Measurements from ENCODE around the gene FRMPD2.
"Not testable (repeated sequence)": the region's sequence is repeated elsewhere in the genome, so short reads cannot be mapped to it uniquely, and the experiment has no call there.

FRMPD2 gene

GRCh38 chr10:48282829-48283228 is 8.3 kb upstream of the FRMPD2 start:
- DNase-seq (ENCODE audit: low read depth) = no peak
- no peak for TF ChIP-seq POLR2A (IDR thresholded peaks at IDR 0.05; ENCODE audit: extremely low read depth, insufficient read length)
- H3K4me3 ChIP-seq (ENCODE audit: low read depth, low read length) = no peak overlapping the region

GRCh38 chr10:48281697-48282096 is 7.2 kb upstream of the FRMPD2 start:
- not testable (repeated sequence) for DNase-seq (ENCODE audit: low read depth); H3K4me3 ChIP-seq (ENCODE audit: low read depth, low read length)

- no peak overlapping the region for H3K4me3 ChIP-seq (ENCODE audit: low read depth, low read length)
- TF ChIP-seq POLR2A (IDR thresholded peaks at IDR 0.05; ENCODE audit: extremely low read depth, insufficient read length) (no peak), CTCF (IDR thresholded peaks at IDR 0.05; ENCODE audit: low read depth, low read length) (no peak), MAX (IDR thresholded peaks at IDR 0.05; ENCODE audit: low read depth, low read length) (no peak), MYC (IDR thresholded peaks at IDR 0.05; ENCODE audit: low read depth, low read length) (no peak)
- no peak for DNase-seq (ENCODE audit: low read depth)
Measured at GRCh38 chr10:48279081-48279751, 4.7 kb upstream of the FRMPD2 start.

- DNase-seq (ENCODE audit: low read depth) = no peak
- no peak overlapping the region for H3K4me3 ChIP-seq (ENCODE audit: low read depth, low read length)
- TF ChIP-seq MYC (IDR thresholded peaks at IDR 0.05; ENCODE audit: low read depth, low read length) (no peak), POLR2A (IDR thresholded peaks at IDR 0.05; ENCODE audit: extremely low read depth, insufficient read length) (no peak), MAX (IDR thresholded peaks at IDR 0.05; ENCODE audit: low read depth, low read length) (no peak), CTCF (IDR thresholded peaks at IDR 0.05; ENCODE audit: low read depth, low read length) (no peak)
Measured at GRCh38 chr10:48277093-48277492, 2.6 kb upstream of the FRMPD2 start.

- no peak for TF ChIP-seq CTCF (IDR thresholded peaks at IDR 0.05; ENCODE audit: low read depth, low read length)
- no peak for DNase-seq (ENCODE audit: low read depth)
- H3K4me3 ChIP-seq (ENCODE audit: low read depth, low read length) = no peak overlapping the region
Measured at GRCh38 chr10:48273741-48274140, 755 bp downstream of the FRMPD2 start.

- no peak for DNase-seq (ENCODE audit: low read depth)
- TF ChIP-seq MAX (IDR thresholded peaks at IDR 0.05; ENCODE audit: low read depth, low read length) (no peak), CTCF (IDR thresholded peaks at IDR 0.05; ENCODE audit: low read depth, low read length) (no peak), MYC (IDR thresholded peaks at IDR 0.05; ENCODE audit: low read depth, low read length) (no peak), POLR2A (IDR thresholded peaks at IDR 0.05; ENCODE audit: extremely low read depth, insufficient read length) (no peak)
- H3K4me3 ChIP-seq (ENCODE audit: low read depth, low read length) = no peak overlapping the region
Measured at GRCh38 chr10:48272682-48273081, 1.8 kb downstream of the FRMPD2 start.

- DNase-seq (ENCODE audit: low read depth) = peak; percentile 43
Measured at GRCh38 chr10:48271047-48271730, 3.3 kb downstream of the FRMPD2 start.

More at GRCh38 chr10:48271047-48271730, 3.3 kb downstream of the FRMPD2 start:
- TF ChIP-seq MAX (IDR thresholded peaks at IDR 0.05; ENCODE audit: low read depth, low read length) = no peak
- no peak for TF ChIP-seq POLR2A (IDR thresholded peaks at IDR 0.05; ENCODE audit: extremely low read depth, insufficient read length)
- TF ChIP-seq CTCF (IDR thresholded peaks at IDR 0.05; ENCODE audit: low read depth, low read length) = no peak
- TF ChIP-seq MYC (IDR thresholded peaks at IDR 0.05; ENCODE audit: low read depth, low read length) = no peak
- H3K4me3 ChIP-seq (ENCODE audit: low read depth, low read length) = no peak overlapping the region

Measured in NB4 (cell line).